Stomach (tissue), 4 donors: ENCODE measurements around the gene MAST4.

Experiments
- CTCF ChIP-seq, 7 experiments: fragments of 450-650 bp in 4 of 7; fragments of 200-600 bp in 3 of 7; sonication (generic) in 3 of 7; IDR thresholded peaks; one replicate each; pipeline ENCODE4 v1.5.1; 2016 to 2019; ENCODE audit warnings: antibody characterized with exemption in 7 of 7, control low read depth in 2 of 7, mild to moderate bottlenecking in 1 of 7
- EP300 ChIP-seq: sonication (generic); formaldehyde crosslinking; IDR thresholded peaks from one replicate; pipeline ENCODE4 v1.6.1; 2017; ENCODE audit warnings: antibody characterized with exemption
- POLR2AphosphoS5 ChIP-seq, 3 donors: sonication (generic); formaldehyde crosslinking; IDR thresholded peaks; one replicate each; pipeline ENCODE4 v1.6.1; 2016; ENCODE audit warnings: antibody characterized with exemption in 3 of 3

- no peak for TF ChIP-seq CTCF (IDR thresholded peaks at IDR 0.05)
- no peak for TF ChIP-seq POLR2AphosphoS5 (IDR thresholded peaks at IDR 0.05)
- no peak for TF ChIP-seq EP300
Observed at GRCh38 chr5:66933066-66933465, 336.9 kb downstream of the MAST4 start.
